Trophoblast cell (in vitro differentiated cells and primary cell): ENCODE data around the gene CDKAL1.

Source experiments
- DNase-seq, 2 donors: peaks; one replicate each; pipeline ENCODE4 v3.0.0-alpha.2; 2016
- H2AFZ ChIP-seq: 2 replicates; pipeline ENCODE4 v1.6.1; 2013; ENCODE audit warnings: low read length, moderate library complexity, mild to moderate bottlenecking; ENCODE audit not compliant: insufficient read depth, poor library complexity
- H2AK5ac ChIP-seq: 2 replicates; pipeline ENCODE4 v1.6.1; 2013; ENCODE audit warnings: mild to moderate bottlenecking, low read length
- H2BK120ac ChIP-seq: 2 replicates; pipeline ENCODE4 v1.6.1; 2013; ENCODE audit warnings: low read length, mild to moderate bottlenecking, moderate library complexity; ENCODE audit not compliant: insufficient read depth, poor library complexity
- H2BK12ac ChIP-seq: 2 replicates; pipeline ENCODE4 v1.6.1; 2013; ENCODE audit warnings: mild to moderate bottlenecking, low read length, moderate library complexity
- H2BK5ac ChIP-seq: 2 replicates; pipeline ENCODE4 v1.6.1; 2013; ENCODE audit warnings: low read length, low read depth, moderate library complexity, mild to moderate bottlenecking; ENCODE audit not compliant: poor library complexity
- H3K14ac ChIP-seq: 2 replicates; pipeline ENCODE4 v1.6.1; 2013; ENCODE audit warnings: mild to moderate bottlenecking, low read length
- H3K18ac ChIP-seq: 2 replicates; pipeline ENCODE4 v1.6.1; 2013; ENCODE audit warnings: mild to moderate bottlenecking, low read length
- H3K23ac ChIP-seq: 2 replicates; pipeline ENCODE4 v1.6.1; 2013; ENCODE audit warnings: low read length
- H3K27ac ChIP-seq: 2 replicates; pipeline ENCODE4 v1.5.1; 2013; ENCODE audit warnings: low read depth, mild to moderate bottlenecking, inconsistent platforms, low read length, moderate library complexity
- H3K27me3 ChIP-seq: 2 replicates; pipeline ENCODE4 v1.6.1; 2013; ENCODE audit warnings: inconsistent platforms, mild to moderate bottlenecking, low read length, moderate library complexity; ENCODE audit not compliant: insufficient read depth
- H3K36me3 ChIP-seq, 2 experiments: 1 replicate in 1 of 2; 2 replicates in 1 of 2; pipeline ENCODE4 v1.6.1; 2013; ENCODE audit warnings: low read length in 2 of 2, mild to moderate bottlenecking in 2 of 2, moderate library complexity in 1 of 2; ENCODE audit not compliant: insufficient read depth in 2 of 2, control insufficient read depth in 1 of 2
- H3K4ac ChIP-seq: 2 replicates; pipeline ENCODE4 v1.6.1; 2013; ENCODE audit warnings: low read depth, mild to moderate bottlenecking, low read length, moderate library complexity
- H3K4me1 ChIP-seq, 2 experiments: 1 replicate in 1 of 2; 2 replicates in 1 of 2; pipeline ENCODE4 v1.6.1; 2013; ENCODE audit warnings: low read length in 2 of 2, mild to moderate bottlenecking in 2 of 2, moderate library complexity in 1 of 2; ENCODE audit not compliant: insufficient read depth in 2 of 2, control insufficient read depth in 1 of 2
- H3K4me2 ChIP-seq: 2 replicates; pipeline ENCODE4 v1.6.1; 2013; ENCODE audit warnings: inconsistent platforms, mild to moderate bottlenecking, low read length, moderate library complexity
- H3K4me3 ChIP-seq: 2 replicates; pipeline ENCODE4 v1.5.1; 2013; ENCODE audit warnings: mild to moderate bottlenecking, low read depth, low read length, inconsistent platforms
- H3K79me1 ChIP-seq: one replicate; pipeline ENCODE4 v1.6.1; 2013; ENCODE audit warnings: low read length
- H3K79me2 ChIP-seq: 2 replicates; pipeline ENCODE4 v1.6.1; 2013; ENCODE audit warnings: low read length, mild to moderate bottlenecking; ENCODE audit not compliant: control insufficient read depth, insufficient read depth, poor library complexity
- H3K9ac ChIP-seq: 2 replicates; pipeline ENCODE4 v1.6.1; 2013; ENCODE audit warnings: mild to moderate bottlenecking, low read length
- H3K9me3 ChIP-seq: 2 replicates; pipeline ENCODE4 v1.6.1; 2013; ENCODE audit warnings: low read depth, mild to moderate bottlenecking, control low read depth, inconsistent platforms, low read length; ENCODE audit not compliant: insufficient read depth
- H4K12ac ChIP-seq: 2 replicates; pipeline ENCODE4 v1.6.1; 2013; ENCODE audit warnings: low read depth, mild to moderate bottlenecking, low read length, moderate library complexity
- H4K8ac ChIP-seq: 2 replicates; pipeline ENCODE4 v1.6.1; 2013; ENCODE audit warnings: low read depth, mild to moderate bottlenecking, low read length, moderate library complexity
- H4K91ac ChIP-seq: one replicate; pipeline ENCODE4 v1.6.1; 2013; ENCODE audit warnings: low read depth, mild to moderate bottlenecking, low read length, moderate library complexity
- WGBS: extraction: QIAGEN DNeasy Blood & Tissue Kit; methylation state at CpG from one replicate; pipeline ENCODE4 v1.1.7; 2013; ENCODE audit warnings: missing lambda C conversion rate; ENCODE audit not compliant: insufficient read length, insufficient coverage; ENCODE audit errors: extremely low coverage; 5-methylcytosine and 5-hydroxymethylcytosine counted together

CDKAL1 gene

DNA sequence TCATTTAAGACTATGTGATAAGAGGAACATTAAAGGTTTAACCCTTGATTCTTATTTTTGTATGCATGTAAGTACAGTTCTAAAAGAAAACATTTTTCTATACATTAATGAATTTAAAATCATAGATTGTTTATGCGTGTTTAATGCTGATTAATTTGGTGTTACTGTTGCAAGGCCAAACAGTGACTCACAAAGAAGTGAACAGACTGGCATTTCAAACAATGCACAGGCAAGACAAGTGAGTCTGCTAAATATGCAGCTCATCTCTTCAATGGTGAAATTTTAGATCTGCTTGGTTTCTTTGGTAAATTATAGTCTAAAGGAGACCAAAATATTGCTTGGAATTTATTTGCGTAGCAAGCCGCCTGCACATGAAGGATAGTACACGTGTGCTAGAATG is 641.9 kb downstream of the CDKAL1 start:
- Histone ChIP-seq H2AK5ac (no peak overlapping the region), H3K4me2 (no peak overlapping the region), H3K4ac (no peak overlapping the region), H3K9me3 (no peaks in the 10 kb centered on the region), H2BK12ac (no peak overlapping the region), H3K36me3 (no peaks in the 10 kb centered on the region), H2AFZ (no peak overlapping the region), H4K8ac (no peak overlapping the region), H2BK120ac (no peak overlapping the region), H3K27ac (no peak overlapping the region), H4K91ac (no peak overlapping the region), H3K79me2 (no peaks in the 10 kb centered on the region), H2BK5ac (no peak overlapping the region), H4K12ac (no peak overlapping the region), H3K27me3 (no peaks in the 10 kb centered on the region), H3K4me3 (no peak overlapping the region), H3K79me1 (no peaks in the 10 kb centered on the region), H3K9ac (no peak overlapping the region), H3K14ac (no peak overlapping the region), H3K4me1 (no peaks in the 10 kb centered on the region), H3K23ac (no peak overlapping the region), H3K18ac (no peak overlapping the region)
- no CpG with 5 or more reads among the region's 4 CpGs for WGBS
- no peak for DNase-seq

GRCh38 chr6:21180155-21180554 is 645.9 kb downstream of the CDKAL1 start:
- H2BK5ac ChIP-seq, result no peak overlapping the region
- H4K91ac ChIP-seq, result no peak overlapping the region
- no CpG with 5 or more reads among the region's 1 CpG for WGBS

DNA sequence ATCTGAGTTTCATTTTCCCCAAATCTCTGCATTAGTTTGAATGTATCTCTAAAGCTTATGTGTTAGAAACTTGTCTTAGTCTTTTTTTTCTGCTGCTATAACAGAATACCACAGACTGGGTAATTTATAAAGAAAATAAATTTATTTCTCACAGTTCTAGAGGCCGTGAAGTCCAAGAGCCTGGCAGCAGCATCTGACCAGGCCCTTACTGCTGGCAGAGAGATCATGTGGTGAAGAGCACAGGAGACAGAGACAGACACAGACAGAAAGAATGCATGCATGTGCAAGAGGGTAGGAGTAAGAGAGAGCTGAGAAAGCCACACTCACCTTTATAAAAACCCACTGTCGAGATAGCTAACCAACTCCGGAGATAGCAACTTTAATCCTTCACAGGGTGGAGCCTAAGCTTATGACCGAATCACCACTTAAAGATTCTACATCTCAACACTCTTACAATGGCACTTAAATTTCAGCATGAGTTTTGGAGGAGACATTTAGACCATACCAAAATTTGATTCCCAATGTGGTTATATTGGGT is 646.6 kb downstream of the CDKAL1 start:
- Histone ChIP-seq H2AK5ac (no peak overlapping the region), H2BK12ac (no peak overlapping the region), H3K4me3 (no peak overlapping the region), H3K23ac (no peak overlapping the region), H3K9me3 (no peaks in the 10 kb centered on the region), H2BK5ac (no peak overlapping the region), H4K91ac (no peak overlapping the region), H2BK120ac (no peak overlapping the region), H3K4me1 (no peaks in the 10 kb centered on the region), H3K18ac (no peak overlapping the region), H4K8ac (no peak overlapping the region), H3K79me2 (no peaks in the 10 kb centered on the region), H3K4me2 (no peak overlapping the region), H4K12ac (no peak overlapping the region), H3K36me3 (no peaks in the 10 kb centered on the region), H2AFZ (no peak overlapping the region), H3K27me3 (no peaks in the 10 kb centered on the region), H3K14ac (no peak overlapping the region), H3K4ac (no peak overlapping the region), H3K27ac (no peak overlapping the region), H3K9ac (no peak overlapping the region), H3K79me1 (no peaks in the 10 kb centered on the region)
- WGBS, result no CpG with 5 or more reads among the region's 4 CpGs
- no peak for DNase-seq

More at GRCh38 chr6:21180155-21180554, 645.9 kb downstream of the CDKAL1 start:
- H4K12ac ChIP-seq, result no peak overlapping the region
- no peaks in the 10 kb centered on the region for H3K27me3 ChIP-seq
- no peak overlapping the region for H3K14ac ChIP-seq
- no peak overlapping the region for H3K23ac ChIP-seq
- H3K36me3 ChIP-seq, result no peaks in the 10 kb centered on the region
- no peaks in the 10 kb centered on the region for H3K9me3 ChIP-seq
- H3K79me1 ChIP-seq, result no peaks in the 10 kb centered on the region
- no peak overlapping the region for H4K8ac ChIP-seq
- no peaks in the 10 kb centered on the region for H3K4me1 ChIP-seq
- H3K27ac ChIP-seq, result no peak overlapping the region
- H2AK5ac ChIP-seq, result no peak overlapping the region
- H3K9ac ChIP-seq, result no peak overlapping the region
- H2BK12ac ChIP-seq, result no peak overlapping the region
- H3K18ac ChIP-seq, result no peak overlapping the region
- H3K4me2 ChIP-seq, result no peak overlapping the region
- DNase-seq, result no peak
- H3K79me2 ChIP-seq, result no peaks in the 10 kb centered on the region
- H3K4me3 ChIP-seq, result no peak overlapping the region
- H2AFZ ChIP-seq, result no peak overlapping the region
- no peak overlapping the region for H2BK120ac ChIP-seq
- no peak overlapping the region for H3K4ac ChIP-seq

DNA sequence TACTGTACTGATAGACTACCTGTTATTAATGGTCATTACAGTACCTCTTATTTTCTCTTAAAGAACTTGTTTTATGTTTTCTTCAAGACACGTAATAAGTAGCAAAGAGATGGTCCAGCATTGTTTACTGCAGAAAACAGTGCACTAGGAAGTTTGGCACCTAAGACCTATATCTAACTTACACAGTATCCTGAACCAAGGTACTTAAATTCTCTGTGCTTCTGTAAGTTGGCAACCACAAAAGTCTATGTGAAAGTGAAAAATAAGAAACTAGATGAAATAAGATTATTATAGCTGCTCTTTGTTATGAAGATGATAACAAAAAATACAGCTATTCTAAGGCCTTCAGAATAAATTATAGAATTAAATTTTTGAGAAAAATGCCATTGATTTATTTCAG is 647.6 kb downstream of the CDKAL1 start:
- DNase-seq, result no peak
- no peak overlapping the region for H3K4me2 ChIP-seq
- H3K14ac ChIP-seq, result no peak overlapping the region
- no peak overlapping the region for H3K23ac ChIP-seq
- H3K36me3 ChIP-seq, result no peaks in the 10 kb centered on the region
- no peak overlapping the region for H2BK12ac ChIP-seq
- no peak overlapping the region for H4K8ac ChIP-seq
- H4K91ac ChIP-seq, result no peak overlapping the region
- H3K18ac ChIP-seq, result no peak overlapping the region
- no peak overlapping the region for H3K4ac ChIP-seq
- WGBS, result no CpG with 5 or more reads among the region's 1 CpG
- H3K9ac ChIP-seq, result no peak overlapping the region
- H4K12ac ChIP-seq, result no peak overlapping the region
- no peak overlapping the region for H2AK5ac ChIP-seq
- H2AFZ ChIP-seq, result no peak overlapping the region
- no peak overlapping the region for H3K4me3 ChIP-seq
- no peaks in the 10 kb centered on the region for H3K9me3 ChIP-seq
- H3K27me3 ChIP-seq, result no peaks in the 10 kb centered on the region
- no peak overlapping the region for H3K27ac ChIP-seq
- no peaks in the 10 kb centered on the region for H3K79me1 ChIP-seq
- no peak overlapping the region for H2BK5ac ChIP-seq
- H3K4me1 ChIP-seq, result no peaks in the 10 kb centered on the region
- H3K79me2 ChIP-seq, result no peaks in the 10 kb centered on the region
- no peak overlapping the region for H2BK120ac ChIP-seq
